GF-D8 (cell line): Measurements from ENCODE around the gene MRPS15.

Experiments
- DNase-seq: peaks from one replicate; lab custom pipeline; 2025; lab: John Stamatoyannopoulos, UW

The MRPS15 gene

DNA sequence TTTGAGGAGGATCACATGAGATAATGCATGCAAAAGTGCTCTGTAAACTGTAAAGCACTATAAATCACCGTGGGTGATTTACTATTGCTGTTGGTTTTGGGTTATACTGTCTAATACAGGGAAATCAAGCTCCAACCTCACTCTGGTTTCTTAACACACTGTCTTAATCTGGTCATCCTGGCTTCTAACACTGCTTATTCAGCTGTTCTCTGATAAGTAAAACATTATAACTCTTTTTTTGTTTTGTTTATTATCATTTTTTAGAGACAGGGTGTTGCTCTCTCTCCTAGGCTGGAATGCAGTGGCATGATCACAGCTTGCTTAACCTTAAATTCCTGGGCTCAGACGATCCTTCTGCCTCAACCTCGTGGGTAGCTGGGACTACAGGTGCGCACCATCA is 44.6 kb downstream of the MRPS15 start:
- DNase-seq: no peak

DNA sequence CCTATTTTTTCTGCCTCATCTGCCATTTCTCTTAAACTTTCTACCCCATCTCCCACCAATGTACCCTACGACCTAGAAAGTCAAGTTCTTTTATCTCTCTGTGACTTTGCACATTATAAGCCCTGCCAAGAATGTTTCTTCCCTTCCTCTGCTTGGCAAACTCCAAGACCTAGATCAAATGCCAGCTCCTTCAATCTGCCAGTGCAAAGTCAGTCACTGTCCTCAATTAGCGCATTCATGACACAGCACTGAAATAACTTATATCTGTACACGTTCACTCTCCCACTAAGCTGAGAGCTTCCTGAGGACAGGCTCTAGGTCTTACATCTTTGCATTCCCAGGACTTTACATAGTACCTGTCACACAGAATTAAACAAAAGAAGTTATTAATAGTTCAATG is 45.0 kb downstream of the MRPS15 start:
- DNase-seq: no peak

- no peak for DNase-seq
Observed at GRCh38 chr1:36417931-36418330, 46.3 kb downstream of the MRPS15 start.

DNA sequence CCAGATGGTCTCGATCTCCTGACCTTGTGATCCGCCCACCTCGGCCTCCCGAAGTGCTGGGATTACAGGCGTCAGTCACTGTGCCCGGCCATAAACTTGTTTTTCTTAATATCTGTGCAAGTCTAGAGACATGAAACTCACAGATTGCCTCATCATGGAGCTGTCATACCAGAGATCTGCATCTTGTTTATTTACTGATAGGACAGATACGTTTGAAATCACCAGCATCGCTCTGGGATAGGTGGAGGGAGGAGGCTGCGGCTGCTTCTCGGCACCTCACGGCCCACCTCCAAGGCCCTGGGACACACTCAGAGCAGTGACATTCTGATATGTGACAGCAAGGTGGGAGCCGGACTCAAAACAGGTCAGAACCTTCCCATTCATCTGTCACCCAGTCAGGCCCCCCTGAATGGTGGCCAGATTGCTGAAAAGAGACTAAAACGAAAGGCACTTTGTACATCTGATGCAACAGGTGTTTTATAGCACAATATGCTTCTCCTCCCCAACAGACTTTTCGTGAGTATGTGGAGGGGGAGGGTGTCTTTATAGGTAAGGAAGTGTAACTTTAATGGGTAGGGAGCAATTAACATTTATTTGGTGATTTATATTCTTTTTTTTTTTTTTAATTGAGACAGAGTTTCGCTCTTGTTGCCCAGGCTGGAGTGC is 48.4 kb downstream of the MRPS15 start:
- no peak for DNase-seq

DNA sequence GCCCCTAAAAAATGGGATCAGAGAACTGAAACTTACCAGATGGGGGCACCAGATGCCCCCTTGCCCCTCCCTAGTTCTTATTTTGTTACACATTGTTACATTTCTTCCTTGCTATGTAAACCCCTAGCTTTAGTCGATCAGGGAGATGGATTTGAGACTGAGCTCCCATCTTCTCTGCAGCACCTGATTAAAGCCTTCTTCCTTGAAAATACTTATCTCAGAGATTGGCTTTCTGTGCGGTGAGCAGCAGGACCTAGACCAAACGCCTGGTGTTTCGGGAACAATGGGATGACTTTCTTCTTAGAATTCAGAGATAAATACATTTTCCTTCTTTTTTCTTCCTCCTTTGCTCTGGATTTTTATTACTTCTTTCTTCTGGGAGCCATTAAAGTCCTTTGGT is 49.8 kb downstream of the MRPS15 start:
- DNase-seq: no peak

- no peak for DNase-seq
Observed at GRCh38 chr1:36411674-36412648, 52.2 kb downstream of the MRPS15 start.

- no peak for DNase-seq
Observed at GRCh38 chr1:36408479-36408878, 55.7 kb downstream of the MRPS15 start.

DNA sequence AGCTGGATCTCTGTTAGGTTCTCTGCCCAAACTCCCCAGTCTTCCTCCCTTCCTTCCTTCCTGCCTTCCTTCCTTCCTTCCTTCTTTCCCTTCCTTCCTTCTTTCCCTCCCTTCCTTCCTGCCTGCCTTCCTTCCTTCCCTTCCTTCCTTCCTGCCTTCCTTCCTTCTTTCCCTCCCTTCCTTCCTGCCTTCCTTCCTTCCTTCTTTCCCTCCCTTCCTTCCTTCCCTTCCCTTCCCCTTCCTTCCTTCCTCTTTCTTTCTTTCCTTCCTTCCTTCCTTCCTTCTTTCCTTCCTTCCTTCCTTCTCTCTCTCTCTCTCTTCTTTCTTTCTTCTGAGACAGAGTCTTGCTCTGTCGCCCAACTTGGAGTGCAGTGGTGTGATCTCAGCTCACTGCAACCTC is 57.7 kb downstream of the MRPS15 start:
- DNase-seq: no peak
